ENCODE results near the gene PYCR2. TPM values are rescaled to one million over a fixed set of nuclear protein-coding genes. Genes with fewer than 3 reads are reported as not detected.
A peak's percentile ranks its signal among the peaks of the same experiment; 100 is the strongest.

Gene PYCR2
- total and polyA plus RNA-seq, 8 donors: 52.7 to 68.7 (median 57.1) TPM

DNA sequence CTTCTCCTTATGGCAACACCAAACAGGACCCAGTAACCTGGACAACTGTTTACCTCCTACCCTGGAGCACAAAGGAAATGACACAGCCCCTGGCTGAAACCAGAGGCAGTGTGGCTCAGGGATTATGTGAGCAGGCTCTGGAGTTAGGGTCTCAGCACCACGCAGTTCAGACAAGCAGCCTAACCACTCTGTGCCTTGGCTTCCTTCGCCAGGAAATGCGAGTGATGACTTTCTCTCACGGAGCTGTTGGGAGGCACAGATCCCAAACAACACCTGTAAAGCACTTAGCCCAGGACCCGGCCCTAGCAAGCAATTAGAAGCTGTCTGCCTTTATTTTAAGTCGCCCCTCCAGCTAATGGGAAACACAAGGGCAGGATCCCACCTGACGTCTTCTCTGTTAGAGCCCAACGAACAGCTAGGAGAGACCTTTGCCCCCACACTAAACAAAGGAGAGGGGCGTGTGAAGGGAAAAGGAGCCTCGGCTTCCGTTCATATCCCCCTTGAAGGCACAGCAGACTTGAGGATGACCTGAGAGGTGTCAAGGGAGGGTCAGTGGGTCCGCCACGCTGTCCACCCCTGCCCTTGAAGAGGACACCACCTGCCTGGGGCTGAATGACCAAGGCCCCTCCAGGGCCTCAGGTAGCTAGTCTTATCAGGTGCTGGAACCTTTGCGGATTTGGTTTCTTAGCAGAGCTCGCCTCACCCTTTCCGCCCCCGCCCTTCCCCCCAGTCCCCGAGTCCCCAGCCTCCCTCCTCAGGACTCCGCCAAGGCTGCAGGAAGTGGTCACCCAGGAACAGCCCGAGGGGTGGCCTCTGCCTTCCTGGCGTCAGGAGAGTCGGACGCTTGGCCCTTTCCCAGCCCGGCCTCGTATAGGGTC, 42.7 kb downstream of the PYCR2 start:
- intact Hi-C loops (cut with DNase I): no loop called here
- H3K4me3 ChIP-seq: peak overlapping the region; percentile 89 to 97
- H3K27me3 ChIP-seq: no peaks in the 10 kb centered on the region
- TF ChIP-seq, protein P1, sequence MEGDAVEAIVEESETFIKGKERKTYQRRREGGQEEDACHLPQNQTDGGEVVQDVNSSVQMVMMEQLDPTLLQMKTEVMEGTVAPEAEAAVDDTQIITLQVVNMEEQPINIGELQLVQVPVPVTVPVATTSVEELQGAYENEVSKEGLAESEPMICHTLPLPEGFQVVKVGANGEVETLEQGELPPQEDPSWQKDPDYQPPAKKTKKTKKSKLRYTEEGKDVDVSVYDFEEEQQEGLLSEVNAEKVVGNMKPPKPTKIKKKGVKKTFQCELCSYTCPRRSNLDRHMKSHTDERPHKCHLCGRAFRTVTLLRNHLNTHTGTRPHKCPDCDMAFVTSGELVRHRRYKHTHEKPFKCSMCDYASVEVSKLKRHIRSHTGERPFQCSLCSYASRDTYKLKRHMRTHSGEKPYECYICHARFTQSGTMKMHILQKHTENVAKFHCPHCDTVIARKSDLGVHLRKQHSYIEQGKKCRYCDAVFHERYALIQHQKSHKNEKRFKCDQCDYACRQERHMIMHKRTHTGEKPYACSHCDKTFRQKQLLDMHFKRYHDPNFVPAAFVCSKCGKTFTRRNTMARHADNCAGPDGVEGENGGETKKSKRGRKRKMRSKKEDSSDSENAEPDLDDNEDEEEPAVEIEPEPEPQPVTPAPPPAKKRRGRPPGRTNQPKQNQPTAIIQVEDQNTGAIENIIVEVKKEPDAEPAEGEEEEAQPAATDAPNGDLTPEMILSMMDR (IDR thresholded peaks at IDR 0.05): no peak
- peaks cover 20 to 59% of the 10 kb centered on the region in 2 donors for H3K4me1 ChIP-seq
- H3K36me3 ChIP-seq: peaks cover 0 to 14% of the 10 kb centered on the region in 2 donors
- peak overlapping the region; percentile 88 to 93 for H3K27ac ChIP-seq
- DNase-seq (peak in 2 of 4 donors; percentile 76 to 87), ATAC-seq (peak; percentile 64)
- H3K9me3 ChIP-seq: no peaks in the 10 kb centered on the region

DNA sequence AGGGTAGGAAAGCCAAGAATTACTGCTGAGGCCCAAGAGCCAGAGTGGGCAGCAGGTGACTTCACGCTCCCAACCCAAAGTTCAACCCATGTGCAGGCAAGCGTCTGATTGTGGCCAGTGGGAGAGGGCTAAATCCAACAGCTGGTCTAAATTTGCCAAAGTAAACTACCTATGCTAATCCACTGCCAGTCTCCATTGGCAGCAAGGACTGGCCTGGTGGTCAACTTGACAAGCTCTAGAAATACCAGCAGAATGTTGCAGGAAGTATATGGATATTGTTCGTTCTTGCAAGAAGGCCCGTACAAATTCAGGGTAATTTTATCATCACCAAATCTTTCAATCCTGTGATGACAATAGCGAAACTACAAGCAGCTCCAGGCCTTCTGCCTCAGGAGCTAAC, 43.4 kb downstream of the PYCR2 start:
- Histone ChIP-seq H3K27me3 (no peaks in the 10 kb centered on the region), H3K36me3 (peaks cover 0 to 21% of the 10 kb centered on the region in 2 donors), H3K9me3 (no peaks in the 10 kb centered on the region), H3K27ac (peak overlapping the region; percentile 88 to 93), H3K4me1 (peaks cover 20 to 66% of the 10 kb centered on the region in 2 donors), H3K4me3 (peak overlapping the region; percentile 89 to 97)
- ATAC-seq (no peak), DNase-seq (no peak)
- TF ChIP-seq, protein P1 (IDR thresholded peaks at IDR 0.05): no peak
- intact Hi-C loops (cut with DNase I): no loop called here

DNA sequence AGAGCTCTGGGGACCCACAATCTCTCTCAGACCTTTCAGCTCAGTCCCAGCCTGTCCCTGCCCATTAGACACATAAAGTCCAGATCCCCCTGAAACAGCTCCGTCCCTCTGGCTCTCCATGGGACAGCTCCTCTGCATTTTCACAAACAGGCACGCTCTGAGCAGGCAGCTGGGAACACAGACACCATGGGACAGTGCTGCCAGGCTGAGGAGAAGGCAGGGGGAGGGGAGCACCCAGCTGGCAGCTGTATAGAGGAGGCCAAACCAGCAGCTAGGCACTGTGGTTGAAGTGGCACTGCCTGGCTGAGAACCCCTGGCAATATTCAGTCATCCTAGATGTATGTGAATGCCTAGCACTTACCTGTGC, 43.8 kb downstream of the PYCR2 start:
- no peak for DNase-seq
- Histone ChIP-seq H3K36me3 (peaks cover 0 to 25% of the 10 kb centered on the region in 2 donors), H3K27ac (peak overlapping the region in 1 of 2 donors; percentile 93), H3K4me1 (peaks cover 20 to 70% of the 10 kb centered on the region in 2 donors), H3K9me3 (no peaks in the 10 kb centered on the region), H3K27me3 (no peaks in the 10 kb centered on the region), H3K4me3 (peak overlapping the region in 1 of 2 donors; percentile 97)
- TF ChIP-seq, protein P1 (IDR thresholded peaks at IDR 0.05): no peak
- intact Hi-C loops (cut with DNase I): no loop called here
- ATAC-seq: no peak

DNA sequence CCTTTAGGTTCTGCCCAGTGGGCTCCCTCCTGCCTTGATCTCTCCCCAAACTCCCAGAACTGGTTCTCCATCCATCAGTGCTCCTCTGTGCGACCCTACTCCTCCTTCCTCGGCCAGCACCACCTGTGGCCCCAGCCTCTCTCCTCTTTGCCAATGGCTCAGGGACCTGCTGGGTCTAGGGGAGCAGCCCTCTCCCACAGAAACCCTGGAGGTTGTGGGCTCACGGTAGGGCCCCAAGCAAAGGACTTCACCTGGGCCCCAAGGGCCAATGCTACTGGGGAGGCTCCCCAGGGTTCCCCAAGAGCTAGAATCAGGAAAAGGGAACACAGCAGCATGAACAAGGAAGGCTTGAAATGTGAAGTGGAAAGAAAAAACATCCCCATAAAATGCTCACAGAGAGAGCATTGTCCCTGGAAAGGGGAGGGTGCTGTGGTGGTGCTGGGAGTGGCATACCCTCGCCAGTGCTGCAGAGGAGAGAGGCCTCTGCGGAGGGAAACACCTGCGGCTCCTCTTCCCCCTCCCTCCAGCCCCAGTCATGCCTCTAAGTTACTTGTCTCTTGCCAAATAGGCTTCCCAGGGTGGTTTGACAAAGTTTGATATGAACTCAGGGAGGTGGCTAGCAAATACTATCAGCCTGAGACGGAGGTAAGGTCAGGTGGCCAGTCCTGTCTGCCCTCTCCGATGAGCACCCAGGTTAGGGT, 44.4 kb downstream of the PYCR2 start:
- H3K4me1 ChIP-seq: peaks cover 20 to 75% of the 10 kb centered on the region in 2 donors

More for the DNA sequence above, 44.4 kb downstream of the PYCR2 start:
- DNase-seq (no peak), ATAC-seq (no peak)
- Histone ChIP-seq H3K27ac (peak overlapping the region in 1 of 2 donors; percentile 93), H3K9me3 (no peaks in the 10 kb centered on the region), H3K36me3 (peaks cover 0 to 30% of the 10 kb centered on the region in 2 donors), H3K27me3 (no peaks in the 10 kb centered on the region), H3K4me3 (peak overlapping the region in 1 of 2 donors; percentile 97)
- intact Hi-C loops (cut with DNase I): no loop called here
- TF ChIP-seq, protein P1 (IDR thresholded peaks at IDR 0.05): no peak

All from left lung (tissue), 10 donors.